WTC11 (cell line): ENCODE data around the gene TNNI3K. TPM values are rescaled to one million over a fixed set of nuclear protein-coding genes. Genes with fewer than 3 reads are reported as not detected.

ENCODE experiments used
- ATAC-seq: fragments of 200-7000 bp; cut with Tn5 transposase; 2 replicates; pipeline ENCODE4 v1.10.0; 2021; ENCODE audit warnings: mild to moderate bottlenecking, moderate library complexity
- CTCF ChIA-PET: fragments of 300-600 bp; sonication (Branson Sonifier 250); formaldehyde crosslinking; loops from one replicate; lab custom pipeline; 2021; ENCODE audit warnings: antibody characterized with exemption; lab: Charles Lee
- POLR2A ChIA-PET: fragments of 350-600 bp; sonication (Branson Sonifier 250); formaldehyde crosslinking; loops from one replicate; lab custom pipeline; 2021; ENCODE audit warnings: antibody characterized with exemption; lab: Charles Lee
- DNase-seq: peaks from one replicate; pipeline ENCODE4 v3.0.0; 2021; ENCODE audit warnings: low spot score
- H3K27ac Mint-ChIP-seq: 2 replicates; pipeline ENCODE4 v1.8.0; 2021; ENCODE audit warnings: mixed read lengths
- H3K27me3 Mint-ChIP-seq: 2 replicates; pipeline ENCODE4 v1.8.0; 2021; ENCODE audit warnings: low read depth, mild to moderate bottlenecking, moderate library complexity, mixed read lengths
- H3K36me3 Mint-ChIP-seq: 2 replicates; pipeline ENCODE4 v1.8.0; 2021; ENCODE audit warnings: mixed read lengths
- H3K4me1 Mint-ChIP-seq: 2 replicates; pipeline ENCODE4 v1.8.0; 2022; ENCODE audit warnings: mixed read lengths
- H3K4me3 Mint-ChIP-seq: 2 replicates; pipeline ENCODE4 v1.8.0; 2021; ENCODE audit warnings: mild to moderate bottlenecking, moderate library complexity, mixed read lengths
- H3K9me3 Mint-ChIP-seq: 2 replicates; pipeline ENCODE4 v1.8.0; 2021; ENCODE audit warnings: mixed read lengths
- ATF2 ChIP-seq: sonication (generic); formaldehyde crosslinking; IDR thresholded peaks from 2 replicates; pipeline ENCODE4 v1.8.1; 2022; ENCODE audit warnings: low read depth, missing genetic modification reagents, borderline replicate concordance
- EMX1 ChIP-seq: fragments of 250-450 bp; sonication (Bioruptor Pico); IDR thresholded peaks from 2 replicates; pipeline ENCODE4 v1.8.0; 2021; ENCODE audit warnings: mild to moderate bottlenecking
- FOXK1 ChIP-seq: sonication (generic); formaldehyde crosslinking; IDR thresholded peaks from 2 replicates; pipeline ENCODE4 v1.8.0; 2022; ENCODE audit warnings: mild to moderate bottlenecking, moderate library complexity, missing genetic modification reagents
- GTF2I ChIP-seq: fragments of 250-450 bp; sonication (Bioruptor Pico); conservative IDR thresholded peaks from 2 replicates; pipeline ENCODE4 v1.4.0; 2021; ENCODE audit warnings: mild to moderate bottlenecking
- HMGA2 ChIP-seq: fragments of 250-450 bp; sonication (Bioruptor Pico); IDR thresholded peaks from 2 replicates; pipeline ENCODE4 v1.4.0; 2021; ENCODE audit warnings: mild to moderate bottlenecking, moderate library complexity
- IRF2 ChIP-seq: sonication (generic); formaldehyde crosslinking; IDR thresholded peaks from 2 replicates; pipeline ENCODE4 v1.8.0; 2022; ENCODE audit warnings: low read depth, missing genetic modification reagents, borderline replicate concordance
- MXD4 ChIP-seq: fragments of 250-450 bp; sonication (Bioruptor Pico); IDR thresholded peaks from 2 replicates; pipeline ENCODE4 v1.8.0; 2021; ENCODE audit warnings: mild to moderate bottlenecking, moderate library complexity, borderline replicate concordance
- PREB ChIP-seq: sonication (generic); formaldehyde crosslinking; IDR thresholded peaks from 2 replicates; pipeline ENCODE4 v1.8.1; 2022; ENCODE audit warnings: mild to moderate bottlenecking, missing genetic modification reagents, moderate library complexity, borderline replicate concordance
- PRRX2 ChIP-seq: fragments of 250-450 bp; sonication (Bioruptor Pico); IDR thresholded peaks from 2 replicates; pipeline ENCODE4 v1.8.0; 2021; ENCODE audit warnings: mild to moderate bottlenecking
- RORB ChIP-seq: fragments of 250-450 bp; sonication (Bioruptor Pico); IDR thresholded peaks from 2 replicates; pipeline ENCODE4 v1.9.0; 2021; ENCODE audit warnings: mild to moderate bottlenecking
- SP1 ChIP-seq: sonication (generic); formaldehyde crosslinking; conservative IDR thresholded peaks from 2 replicates; pipeline ENCODE4 v1.8.1; 2022; ENCODE audit warnings: missing genetic modification reagents
- ZBTB21 ChIP-seq: sonication (generic); formaldehyde crosslinking; IDR thresholded peaks from 2 replicates; pipeline ENCODE4 v1.8.1; 2023; ENCODE audit warnings: mild to moderate bottlenecking, missing genetic modification reagents, borderline replicate concordance
- ZNF416 ChIP-seq: fragments of 250-450 bp; sonication (Bioruptor Pico); IDR thresholded peaks from 2 replicates; pipeline ENCODE4 v1.9.0; 2021; ENCODE audit warnings: mild to moderate bottlenecking, inconsistent platforms
- ZNF423 ChIP-seq: fragments of 250-450 bp; sonication (Bioruptor Pico); IDR thresholded peaks from 2 replicates; pipeline ENCODE4 v2.1.2; 2022; ENCODE audit warnings: mild to moderate bottlenecking, moderate library complexity
- ZNF671 ChIP-seq: fragments of 250-450 bp; sonication (Bioruptor Pico); IDR thresholded peaks from 2 replicates; pipeline ENCODE4 v1.8.0; 2021; ENCODE audit warnings: mild to moderate bottlenecking
- total RNA-seq: library from RNA; stranded (reverse); gene quantifications from 3 replicates; pipeline ENCODE4 v1.2.3, GENCODE V29; 2021
- TF ChIP-seq, protein P1 (sequence below): fragments of 200-600 bp; IDR thresholded peaks from 2 replicates; pipeline ENCODE4 v1.8.0; 2022; ENCODE audit warnings: antibody characterized with exemption
- TF ChIP-seq, protein P2 (sequence below): sonication (generic); formaldehyde crosslinking; IDR thresholded peaks from 2 replicates; pipeline ENCODE4 v1.8.1; 2023; ENCODE audit warnings: mild to moderate bottlenecking, moderate library complexity, missing genetic modification reagents
- TF ChIP-seq, protein P3 (sequence below): sonication (generic); formaldehyde crosslinking; IDR thresholded peaks from 2 replicates; pipeline ENCODE4 v1.8.1; 2022; ENCODE audit warnings: low read depth, mild to moderate bottlenecking, moderate library complexity, missing genetic modification reagents, borderline replicate concordance

The TNNI3K gene
- total RNA-seq, 1 experiment from 2014 or later, result 0.07 TPM

GRCh38 chr1:74545821-74546220 is 310.6 kb downstream of the TNNI3K start (continued):
- TF ChIP-seq ATF2 (CRISPR knock-in tag) (no peak), ZNF671 (CRISPR knock-in tag) (no peak)
- TF ChIP-seq, all 79 proteins: peak for 0

DNA sequence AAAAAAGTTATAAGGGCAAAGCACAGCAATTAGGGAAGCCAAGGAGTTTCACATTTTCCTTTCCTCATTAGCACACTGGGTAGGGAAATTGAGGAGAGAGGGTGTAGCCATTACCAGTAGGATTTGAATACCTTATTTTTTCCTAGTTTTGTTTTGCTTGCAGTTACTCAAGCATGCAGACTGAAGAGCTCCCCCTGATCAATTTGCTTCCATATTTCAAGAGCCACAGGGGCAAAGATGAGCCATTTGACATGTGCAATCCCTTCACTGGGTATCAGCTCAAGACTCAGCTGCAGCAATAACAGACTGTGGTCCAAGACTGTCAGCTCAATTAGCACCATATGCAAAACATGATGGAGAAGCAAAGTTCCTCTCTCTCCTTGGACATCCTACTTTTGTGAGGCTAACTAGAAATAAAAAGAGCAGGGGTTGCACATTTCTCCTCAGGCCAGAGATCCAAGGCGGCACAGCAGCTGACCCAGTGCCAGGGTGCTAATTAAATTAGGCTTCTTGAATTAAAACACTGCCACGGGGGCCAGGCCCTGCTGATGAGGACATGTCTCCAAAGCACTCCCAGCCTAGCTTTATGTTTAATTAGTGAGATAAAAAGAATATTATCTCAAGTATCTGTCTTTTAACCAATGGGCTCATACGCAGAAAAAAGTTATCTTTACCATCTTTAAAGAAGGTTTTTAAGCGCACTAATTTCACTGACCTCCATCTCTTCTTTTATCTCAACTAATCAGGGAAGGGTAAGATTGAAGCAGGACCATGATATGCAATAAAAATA is 314.0 kb downstream of the TNNI3K start:
- no peaks in the 10 kb centered on the region for H3K4me1 Mint-ChIP-seq
- no peak overlapping the region for H3K27ac Mint-ChIP-seq
- no peaks in the 10 kb centered on the region for H3K9me3 Mint-ChIP-seq
- DNase-seq (no peak), ATAC-seq (no peak)
- CTCF ChIA-PET, result no interaction called here
- no peaks in the 10 kb centered on the region; the same call in 1 of the 2 replicates for H3K27me3 Mint-ChIP-seq
- TF ChIP-seq IRF2 (CRISPR knock-in tag), result no peak
- no peak for TF ChIP-seq EMX1 (CRISPR knock-in tag)
- no peak for TF ChIP-seq HMGA2 (CRISPR knock-in tag)
- TF ChIP-seq, protein P1, sequence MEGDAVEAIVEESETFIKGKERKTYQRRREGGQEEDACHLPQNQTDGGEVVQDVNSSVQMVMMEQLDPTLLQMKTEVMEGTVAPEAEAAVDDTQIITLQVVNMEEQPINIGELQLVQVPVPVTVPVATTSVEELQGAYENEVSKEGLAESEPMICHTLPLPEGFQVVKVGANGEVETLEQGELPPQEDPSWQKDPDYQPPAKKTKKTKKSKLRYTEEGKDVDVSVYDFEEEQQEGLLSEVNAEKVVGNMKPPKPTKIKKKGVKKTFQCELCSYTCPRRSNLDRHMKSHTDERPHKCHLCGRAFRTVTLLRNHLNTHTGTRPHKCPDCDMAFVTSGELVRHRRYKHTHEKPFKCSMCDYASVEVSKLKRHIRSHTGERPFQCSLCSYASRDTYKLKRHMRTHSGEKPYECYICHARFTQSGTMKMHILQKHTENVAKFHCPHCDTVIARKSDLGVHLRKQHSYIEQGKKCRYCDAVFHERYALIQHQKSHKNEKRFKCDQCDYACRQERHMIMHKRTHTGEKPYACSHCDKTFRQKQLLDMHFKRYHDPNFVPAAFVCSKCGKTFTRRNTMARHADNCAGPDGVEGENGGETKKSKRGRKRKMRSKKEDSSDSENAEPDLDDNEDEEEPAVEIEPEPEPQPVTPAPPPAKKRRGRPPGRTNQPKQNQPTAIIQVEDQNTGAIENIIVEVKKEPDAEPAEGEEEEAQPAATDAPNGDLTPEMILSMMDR, result no peak
- TF ChIP-seq FOXK1 (CRISPR knock-in tag), result no peak
- H3K4me3 Mint-ChIP-seq, result no peak overlapping the region
- no peaks in the 10 kb centered on the region for H3K36me3 Mint-ChIP-seq
- POLR2A ChIA-PET, result no interaction called here

GRCh38 chr1:74549932-74550331 is 314.7 kb downstream of the TNNI3K start:
- ATAC-seq, result no peak
- Mint-ChIP-seq H3K9me3 (no peaks in the 10 kb centered on the region), H3K4me1 (no peaks in the 10 kb centered on the region), H3K4me3 (no peak overlapping the region), H3K36me3 (no peaks in the 10 kb centered on the region), H3K27me3 (no peaks in the 10 kb centered on the region; the same call in 1 of the 2 replicates), H3K27ac (no peak overlapping the region)
- ChIA-PET CTCF (no interaction called here), POLR2A (no interaction called here)
- no peak for TF ChIP-seq SP1 (CRISPR knock-in tag)
- no peak for TF ChIP-seq MXD4 (CRISPR knock-in tag)
- TF ChIP-seq, protein P2, sequence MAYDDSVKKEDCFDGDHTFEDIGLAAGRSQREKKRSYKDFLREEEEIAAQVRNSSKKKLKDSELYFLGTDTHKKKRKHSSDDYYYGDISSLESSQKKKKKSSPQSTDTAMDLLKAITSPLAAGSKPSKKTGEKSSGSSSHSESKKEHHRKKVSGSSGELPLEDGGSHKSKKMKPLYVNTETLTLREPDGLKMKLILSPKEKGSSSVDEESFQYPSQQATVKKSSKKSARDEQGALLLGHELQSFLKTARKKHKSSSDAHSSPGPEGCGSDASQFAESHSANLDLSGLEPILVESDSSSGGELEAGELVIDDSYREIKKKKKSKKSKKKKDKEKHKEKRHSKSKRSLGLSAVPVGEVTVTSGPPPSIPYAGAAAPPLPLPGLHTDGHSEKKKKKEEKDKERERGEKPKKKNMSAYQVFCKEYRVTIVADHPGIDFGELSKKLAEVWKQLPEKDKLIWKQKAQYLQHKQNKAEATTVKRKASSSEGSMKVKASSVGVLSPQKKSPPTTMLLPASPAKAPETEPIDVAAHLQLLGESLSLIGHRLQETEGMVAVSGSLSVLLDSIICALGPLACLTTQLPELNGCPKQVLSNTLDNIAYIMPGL (CRISPR knock-in tag), result no peak
- TF ChIP-seq ZNF671 (CRISPR knock-in tag), result no peak
- no peak for TF ChIP-seq ZNF416 (CRISPR knock-in tag)
- no peak for TF ChIP-seq EMX1 (CRISPR knock-in tag)
- TF ChIP-seq RORB, result no peak
- no peak for TF ChIP-seq PREB (CRISPR knock-in tag)
- no peak for TF ChIP-seq ZNF423 (CRISPR knock-in tag)
- TF ChIP-seq PRRX2 (CRISPR knock-in tag), result no peak
- no peak for TF ChIP-seq ZBTB21 (CRISPR knock-in tag)
- TF ChIP-seq GTF2I, result no peak
- TF ChIP-seq, protein P3, sequence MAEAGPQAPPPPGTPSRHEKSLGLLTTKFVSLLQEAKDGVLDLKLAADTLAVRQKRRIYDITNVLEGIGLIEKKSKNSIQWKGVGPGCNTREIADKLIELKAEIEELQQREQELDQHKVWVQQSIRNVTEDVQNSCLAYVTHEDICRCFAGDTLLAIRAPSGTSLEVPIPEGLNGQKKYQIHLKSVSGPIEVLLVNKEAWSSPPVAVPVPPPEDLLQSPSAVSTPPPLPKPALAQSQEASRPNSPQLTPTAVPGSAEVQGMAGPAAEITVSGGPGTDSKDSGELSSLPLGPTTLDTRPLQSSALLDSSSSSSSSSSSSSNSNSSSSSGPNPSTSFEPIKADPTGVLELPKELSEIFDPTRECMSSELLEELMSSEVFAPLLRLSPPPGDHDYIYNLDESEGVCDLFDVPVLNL (CRISPR knock-in tag), result no peak
- no peak for DNase-seq
